NCI-H748 (cell line): ENCODE measurements around the gene LINC01488.
A peak's percentile ranks its signal among the peaks of the same experiment; 100 is the strongest.

Experiments used
- DNase-seq: peaks from one replicate; lab custom pipeline; 2025; ENCODE audit not compliant: unreplicated experiment; lab: John Stamatoyannopoulos, UW

The LINC01488 gene

DNA sequence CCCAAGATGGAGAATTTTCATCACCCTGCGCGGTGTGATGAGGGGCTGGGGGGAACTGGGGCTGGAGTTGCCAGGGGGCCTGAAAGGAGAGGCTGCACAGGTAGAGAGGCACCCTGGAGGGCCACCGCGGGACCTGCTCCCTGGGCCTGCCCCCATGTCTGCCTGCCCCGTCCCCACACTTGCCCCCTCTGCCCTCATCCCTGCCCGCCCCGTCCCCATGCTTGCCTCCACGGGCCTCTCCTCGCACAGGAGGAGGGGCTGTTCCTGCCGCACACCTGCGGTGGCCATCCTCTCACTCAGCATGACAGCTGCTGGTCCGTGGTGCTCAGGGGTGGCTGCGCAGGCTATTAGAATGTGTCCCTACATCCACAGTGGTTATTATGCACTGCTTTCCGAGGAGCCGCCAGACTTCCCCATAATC, 43.5 kb downstream of the LINC01488 start:
- DNase-seq, result peak; percentile 11

DNA sequence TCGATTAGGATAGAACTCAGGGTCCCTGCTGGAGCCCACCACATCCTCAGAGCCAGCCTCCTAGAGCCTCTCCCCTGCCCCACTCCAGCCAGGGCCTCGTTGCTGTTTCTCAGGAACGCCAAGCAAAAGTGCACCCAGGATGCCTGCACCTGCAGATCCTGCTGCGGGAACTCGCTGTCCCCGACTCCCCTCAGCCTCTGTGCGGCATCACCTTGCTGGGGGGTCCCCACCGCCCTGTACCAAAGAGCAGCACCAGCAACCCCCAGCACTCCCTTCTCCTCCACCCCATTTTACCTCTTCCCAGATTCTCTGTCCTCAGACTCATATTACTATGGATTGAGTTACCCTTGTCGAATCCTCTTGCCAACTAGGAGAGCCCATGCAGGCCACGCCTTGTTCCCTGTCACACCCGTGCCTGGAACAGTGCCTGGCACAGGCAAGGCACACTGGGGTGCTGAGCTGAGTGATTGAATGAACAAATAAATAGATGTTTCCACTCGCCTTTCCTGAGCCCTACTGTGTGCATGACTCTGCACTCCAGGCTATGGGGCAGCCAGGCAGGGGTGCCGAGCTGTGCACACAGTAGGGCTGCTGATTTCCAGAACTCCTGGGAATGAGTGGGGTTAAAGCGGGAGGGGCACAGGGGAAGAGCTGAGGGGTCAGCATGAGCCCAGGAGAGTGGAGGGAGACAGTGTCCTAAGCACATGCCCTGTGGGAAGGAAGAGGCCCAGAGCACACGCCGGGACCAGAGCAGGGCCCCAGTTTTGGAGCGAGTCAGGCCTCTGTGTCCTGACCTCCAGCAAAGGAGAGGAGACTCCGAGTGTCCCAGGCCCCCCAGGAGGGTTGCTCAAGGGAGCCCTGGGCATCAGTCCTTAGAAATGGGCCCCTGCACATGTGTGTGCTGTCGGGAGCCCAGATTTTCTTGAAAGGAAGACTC, 44.3 kb downstream of the LINC01488 start:
- DNase-seq, result no peak

DNA sequence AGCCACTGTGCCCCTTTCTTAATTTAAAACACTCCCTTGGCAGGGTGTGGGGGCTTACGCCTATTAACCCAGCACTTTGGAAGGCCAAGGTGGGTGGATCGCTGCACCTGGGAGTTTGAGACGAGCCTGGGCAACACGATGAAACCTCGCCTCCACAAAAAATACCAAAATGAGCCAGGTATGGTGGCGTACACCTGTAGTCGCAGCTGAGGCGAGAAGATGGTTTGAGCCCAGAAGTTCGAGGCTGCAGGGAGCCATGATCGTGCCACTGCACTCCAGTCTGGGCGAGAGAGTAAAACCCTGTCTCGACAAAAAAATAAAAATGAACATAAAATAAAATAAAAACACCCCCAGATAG, 45.0 kb downstream of the LINC01488 start:
- no peak for DNase-seq

DNA sequence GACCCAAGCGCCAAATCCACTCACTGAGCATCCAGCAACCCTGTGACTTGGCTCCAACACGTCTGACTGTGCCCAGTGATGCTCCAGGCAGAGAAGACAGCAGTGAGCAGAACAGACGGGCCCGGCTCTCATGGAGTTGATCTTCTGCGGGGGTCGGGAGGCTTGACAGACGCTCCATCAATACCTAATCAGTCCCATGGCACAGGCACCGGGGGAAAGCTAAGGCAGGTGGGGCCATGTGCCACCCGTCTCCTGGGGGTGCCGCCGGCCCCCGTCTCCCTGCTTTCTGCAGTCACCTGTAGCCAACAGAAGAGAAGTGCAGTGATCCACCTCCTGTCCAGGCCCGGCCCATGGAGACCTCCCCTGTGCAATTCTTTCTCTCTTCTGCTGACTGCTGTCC, 47.5 kb downstream of the LINC01488 start:
- no peak for DNase-seq

DNA sequence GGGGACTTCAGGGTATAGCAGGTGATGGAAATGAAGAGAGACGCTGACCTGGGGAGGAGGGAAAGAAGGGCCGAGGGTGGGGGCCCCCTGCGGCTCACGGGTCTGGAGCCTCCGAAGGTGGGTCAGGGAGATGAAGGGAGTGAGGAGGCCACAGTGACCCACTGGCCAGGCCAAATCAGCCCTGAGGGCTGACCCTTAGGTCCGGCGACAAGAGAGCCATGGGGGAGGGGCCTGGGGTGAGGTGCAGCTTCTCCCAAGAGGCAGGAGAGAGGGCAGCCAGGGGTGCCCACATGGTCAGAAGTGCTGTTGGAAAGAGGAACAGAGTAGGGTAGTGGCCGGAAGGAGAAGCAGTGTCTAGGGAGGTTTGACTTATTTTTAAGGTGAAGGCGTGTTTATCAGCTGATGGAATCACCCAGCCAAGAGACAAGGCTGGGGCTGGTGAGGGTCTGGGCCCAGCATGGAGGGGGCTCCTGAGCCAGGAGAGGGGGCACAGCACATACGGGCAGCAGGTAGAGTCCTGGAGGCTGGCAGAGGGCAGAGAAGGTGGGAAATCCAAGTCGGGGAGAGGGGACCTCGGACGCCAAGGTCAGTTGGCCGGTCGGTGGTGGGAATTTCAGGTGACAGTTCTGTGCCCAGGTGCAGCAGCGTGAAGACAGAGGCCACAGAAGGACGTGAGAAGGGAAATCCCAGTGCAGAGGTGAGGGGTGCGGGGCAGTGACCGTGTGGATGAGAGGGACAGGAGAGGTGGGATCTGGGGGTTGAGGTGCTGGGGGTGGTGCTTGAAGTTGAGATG, 49.0 kb downstream of the LINC01488 start:
- no peak for DNase-seq

- DNase-seq, result no peak
These were observed 49.7 kb downstream of the LINC01488 start for GRCh38 chr11:69531071-69531716.

GRCh38 chr11:69531717-69532088, 50.2 kb downstream of the LINC01488 start:
- DNase-seq, result no peak

DNA sequence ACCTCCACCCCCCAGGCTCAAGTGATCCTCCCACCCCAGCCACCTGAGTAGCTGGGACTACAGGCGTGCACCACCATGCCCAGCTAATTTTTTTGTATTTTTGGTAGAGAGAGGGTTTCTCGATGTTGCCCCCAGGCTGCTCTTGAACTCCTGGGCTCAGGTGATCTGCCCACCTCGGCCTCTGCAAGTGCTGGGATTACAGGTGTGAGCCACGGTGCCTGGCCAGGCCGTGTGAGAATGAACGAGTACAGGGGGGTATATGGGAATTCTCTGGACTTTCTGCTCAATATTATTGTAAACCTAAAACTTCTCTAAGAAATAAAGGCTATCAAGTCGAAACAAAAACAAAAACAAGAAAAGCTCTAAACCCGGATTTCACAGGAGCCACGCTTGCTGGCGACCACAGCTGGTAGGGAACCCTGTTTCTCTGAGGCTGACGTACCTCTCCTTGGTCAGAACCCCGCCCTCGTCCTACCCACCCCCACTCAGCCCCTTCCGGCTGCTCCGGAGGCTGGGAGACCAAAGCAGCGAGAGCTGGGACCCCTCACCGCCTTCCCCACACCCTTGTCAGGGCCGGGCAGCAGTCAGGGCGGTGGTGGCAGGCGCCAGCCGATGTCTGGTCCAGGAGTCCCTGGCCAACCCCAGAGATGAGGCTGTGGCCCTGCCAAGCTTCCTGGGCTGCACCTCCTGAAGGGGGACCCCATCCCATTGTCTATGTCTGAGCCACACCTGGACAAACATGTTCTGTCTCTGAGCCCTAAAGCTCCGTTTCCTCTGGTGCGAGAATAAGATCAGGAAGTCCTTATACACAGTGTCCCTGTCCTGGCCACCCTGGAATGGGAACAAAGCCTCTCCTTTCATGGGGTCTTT, 52.1 kb downstream of the LINC01488 start:
- no peak for DNase-seq

DNA sequence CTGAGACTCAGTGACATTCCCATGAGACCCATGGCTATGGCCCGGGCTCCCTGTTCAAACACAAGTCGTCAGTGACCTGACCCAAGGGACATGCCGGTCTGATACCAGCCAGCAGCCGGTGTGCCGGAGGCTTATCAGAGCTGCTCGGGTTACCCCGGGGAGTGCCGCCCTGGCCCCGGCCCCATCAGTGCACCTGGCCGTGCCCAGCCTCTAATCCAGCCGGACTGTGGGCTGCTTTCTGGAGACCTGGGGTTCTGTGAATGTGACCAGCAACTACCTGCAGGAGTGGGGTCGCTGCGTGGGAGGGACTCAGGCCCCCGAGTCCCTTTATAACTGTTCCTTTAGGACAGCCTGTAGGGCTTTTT, 52.7 kb downstream of the LINC01488 start:
- no peak for DNase-seq

DNA sequence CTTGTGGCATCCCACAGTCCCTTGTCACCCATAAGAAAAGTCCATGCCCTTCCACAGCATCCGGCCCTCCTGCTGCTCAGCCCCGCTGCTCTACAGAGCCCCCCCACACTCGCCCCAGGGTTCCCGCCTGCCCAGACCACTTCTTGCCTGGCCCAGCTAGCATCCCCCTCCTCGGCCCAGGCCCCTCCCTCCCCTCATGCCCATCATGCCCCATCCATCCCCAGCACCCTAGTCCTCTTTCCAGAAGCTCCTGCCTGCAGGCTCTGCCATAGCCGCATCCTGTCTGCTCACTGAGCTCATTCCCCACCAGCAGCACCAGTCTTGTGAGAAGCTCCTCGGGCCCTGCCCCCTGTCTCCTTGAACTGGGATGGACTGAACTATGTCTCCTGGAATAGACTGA, 54.4 kb downstream of the LINC01488 start:
- DNase-seq, result no peak

DNA sequence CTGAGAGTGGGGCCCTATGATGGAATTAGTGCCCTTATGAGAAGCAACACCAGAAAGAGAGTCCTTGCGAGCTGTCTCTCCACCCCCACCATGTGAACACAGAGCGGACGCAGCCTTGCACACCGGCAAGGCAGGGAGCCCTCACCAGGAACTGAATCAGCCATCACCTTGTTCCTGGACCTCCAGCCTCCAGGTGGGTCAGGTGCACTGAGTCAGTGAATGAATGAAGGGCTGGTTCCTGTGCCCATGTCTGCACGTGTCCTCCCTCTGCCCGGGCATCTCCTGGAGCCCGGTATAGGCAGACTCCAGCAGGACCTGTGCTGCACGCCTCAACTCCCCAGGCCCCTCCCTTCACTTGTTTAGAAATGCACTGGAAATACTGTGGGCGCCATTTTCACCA, 54.9 kb downstream of the LINC01488 start:
- no peak for DNase-seq

DNA sequence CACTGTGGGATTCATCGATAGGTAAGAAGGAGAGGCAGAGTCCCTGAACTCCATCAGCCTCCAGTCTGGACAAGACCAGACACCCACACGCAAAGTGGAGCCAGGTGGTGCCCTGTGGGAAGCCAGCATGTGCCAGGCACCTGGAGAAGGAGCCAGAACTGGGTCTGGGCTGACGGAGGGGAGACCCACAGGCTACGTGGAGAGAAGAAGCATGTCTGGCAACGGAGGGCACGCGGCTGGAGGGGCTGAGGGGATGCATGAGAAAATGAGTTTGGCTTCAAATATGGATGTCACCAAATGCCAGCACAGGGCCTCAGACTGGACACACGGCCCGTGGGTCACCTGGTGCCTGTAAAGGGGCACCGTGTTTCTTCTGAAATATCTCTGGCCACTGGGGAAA, 55.7 kb downstream of the LINC01488 start:
- no peak for DNase-seq

DNA sequence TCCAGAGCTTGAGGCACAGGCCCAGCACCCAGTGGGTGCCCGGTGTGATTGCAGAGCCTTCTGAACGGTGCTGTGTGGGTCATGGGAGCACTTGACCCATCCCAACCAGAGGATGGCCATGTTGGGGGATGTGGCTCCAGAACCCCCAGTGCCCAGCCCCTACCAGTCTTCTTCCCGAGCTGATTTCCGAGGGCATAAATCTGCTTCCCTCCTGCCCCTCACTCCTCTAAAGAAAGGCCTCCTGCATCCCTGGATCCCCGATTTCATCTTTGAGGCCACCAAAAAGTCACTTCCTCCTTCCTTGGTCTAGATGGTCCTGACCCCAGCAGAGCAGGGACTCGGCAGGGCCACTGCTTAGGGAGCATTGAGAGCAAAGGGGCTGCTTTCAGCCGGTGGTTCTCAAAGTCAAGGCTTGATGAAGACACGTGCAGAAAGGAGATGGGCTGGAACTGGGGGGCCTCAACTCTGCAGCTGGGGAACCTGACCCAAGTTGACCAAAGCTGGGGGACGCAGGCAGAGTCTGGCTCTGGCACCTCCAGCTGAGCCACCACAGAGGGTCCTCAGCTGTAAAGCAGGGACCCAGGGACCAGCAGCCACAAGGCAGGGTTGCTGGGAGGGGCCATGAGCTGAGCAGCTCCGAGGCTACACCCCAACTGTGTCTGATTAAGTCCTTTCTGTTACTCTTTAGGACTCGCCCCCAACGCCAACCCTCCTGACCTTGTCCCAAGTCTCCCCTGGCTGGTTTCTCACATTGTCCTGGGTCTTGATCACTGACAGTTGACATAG, 56.6 kb downstream of the LINC01488 start:
- DNase-seq, result no peak

DNA sequence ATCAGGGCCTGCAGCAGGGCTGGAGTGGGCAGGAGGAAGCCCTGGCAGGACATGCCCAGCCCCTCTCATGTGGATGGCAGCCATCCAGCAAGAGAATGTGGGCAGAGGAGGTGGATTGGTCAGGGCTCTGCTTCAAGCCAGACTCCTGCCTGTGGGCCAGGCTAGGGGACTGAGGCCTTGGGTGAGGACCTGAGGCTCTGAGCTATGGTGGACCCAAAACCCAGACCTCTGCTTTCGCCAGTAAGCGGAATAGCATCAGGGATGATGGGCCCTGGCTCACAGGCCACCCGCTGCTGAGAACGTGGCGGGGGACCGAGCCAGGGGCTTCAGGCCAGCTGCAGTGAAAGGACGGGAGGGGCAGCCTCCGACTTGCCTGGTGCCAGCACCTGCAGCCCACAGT, 57.4 kb downstream of the LINC01488 start:
- no peak for DNase-seq

- DNase-seq, result no peak
These were observed 58.1 kb downstream of the LINC01488 start for GRCh38 chr11:69539416-69540117.

DNA sequence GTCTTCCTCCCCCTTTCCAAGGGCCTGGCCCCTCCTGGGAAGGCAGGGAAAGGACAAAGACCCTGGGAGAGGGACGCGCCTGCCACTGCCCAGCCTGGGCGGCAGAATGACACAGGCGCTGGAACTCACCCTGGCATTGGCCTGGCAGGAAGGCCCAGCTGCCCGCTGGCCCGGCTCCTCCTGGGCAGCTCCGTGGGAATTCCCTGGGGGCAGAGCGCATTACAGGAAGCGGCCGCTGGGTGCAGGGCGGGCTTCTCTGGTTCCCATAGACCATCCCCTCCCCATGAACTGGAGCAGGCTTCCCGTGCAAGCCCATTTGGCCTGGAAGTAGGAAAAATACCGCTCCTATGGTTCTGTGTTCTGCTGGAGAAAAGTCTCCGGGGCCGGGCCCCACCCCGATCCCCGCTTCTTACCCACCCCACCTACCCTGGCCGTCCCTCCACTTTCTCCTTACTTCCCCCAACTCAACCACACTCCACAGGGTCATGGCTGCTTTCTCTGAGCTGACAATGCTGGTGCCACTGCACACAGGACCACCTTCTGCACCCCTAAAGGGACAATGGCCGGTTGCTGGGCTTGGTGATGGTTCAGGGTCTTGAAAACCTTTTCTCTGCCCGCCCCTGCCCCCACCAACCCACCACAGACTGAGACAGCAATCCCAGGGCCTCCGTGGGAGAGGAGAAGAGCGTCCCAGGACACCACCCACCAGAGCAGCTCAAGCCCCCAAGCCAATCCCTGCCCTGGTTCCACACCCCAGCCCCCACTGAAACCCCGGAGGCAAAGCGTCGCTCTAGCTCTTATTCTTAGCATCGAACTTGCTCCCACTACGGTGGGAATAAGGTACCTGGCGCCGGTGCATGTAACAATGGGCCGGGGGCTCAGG, 58.9 kb downstream of the LINC01488 start:
- no peak for DNase-seq

DNA sequence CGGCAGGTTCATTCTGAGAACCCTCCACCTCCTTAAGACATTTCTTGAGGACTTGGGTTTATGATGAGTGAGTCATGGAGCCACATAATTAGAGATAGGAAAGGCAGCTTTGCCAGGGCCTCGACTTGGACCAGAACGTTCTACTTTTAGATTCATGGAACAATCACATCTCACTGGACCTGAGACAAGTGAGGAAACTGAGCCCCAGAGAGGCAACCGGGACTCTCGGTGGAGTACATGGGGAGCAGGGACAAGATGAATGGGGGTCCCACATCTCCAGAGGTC, 59.5 kb downstream of the LINC01488 start:
- no peak for DNase-seq

DNA sequence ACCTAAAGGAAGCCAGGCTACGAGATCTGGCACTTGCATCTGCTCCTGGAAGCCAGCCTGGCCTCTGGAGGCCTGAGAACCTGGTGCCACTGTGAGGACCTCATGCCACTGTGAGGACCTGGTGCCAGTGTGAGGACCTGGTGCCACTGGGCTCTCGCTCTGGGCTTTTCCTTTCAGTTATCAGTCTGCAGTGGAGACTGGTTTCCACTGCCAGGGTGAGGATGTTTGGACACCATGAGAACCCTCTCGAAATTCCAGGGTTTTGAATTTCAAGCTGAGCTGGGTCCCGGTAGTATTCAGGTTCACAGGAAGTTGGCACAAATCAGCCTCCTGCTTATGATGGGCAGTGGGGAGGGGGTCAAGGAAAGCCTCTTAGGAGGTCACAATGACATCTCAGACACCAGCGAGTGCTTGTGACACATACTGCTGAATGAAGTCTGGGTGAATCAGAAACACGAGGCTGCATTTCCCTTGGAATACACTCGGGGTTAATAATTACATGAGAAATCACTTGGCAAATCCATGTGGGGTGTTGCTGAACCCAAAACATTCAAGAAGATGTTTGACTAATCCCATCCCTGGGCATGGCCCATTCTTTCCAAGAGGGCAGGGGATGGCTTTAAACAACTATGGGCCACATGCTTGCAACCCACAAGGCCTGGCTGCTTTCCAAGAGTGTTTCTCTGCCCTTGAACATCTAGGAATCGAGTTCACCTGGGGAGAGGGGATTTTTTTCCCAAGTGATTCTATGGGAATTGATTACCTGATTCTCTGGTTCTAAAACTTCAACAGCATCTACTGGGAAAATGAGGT, 60.2 kb downstream of the LINC01488 start:
- no peak for DNase-seq
